ENCODE results near the gene PPP1R12C.

GRCh38 chr19:55076321-55076720, 41.1 kb downstream of the PPP1R12C start:
- TF ChIP-seq, protein P1, sequence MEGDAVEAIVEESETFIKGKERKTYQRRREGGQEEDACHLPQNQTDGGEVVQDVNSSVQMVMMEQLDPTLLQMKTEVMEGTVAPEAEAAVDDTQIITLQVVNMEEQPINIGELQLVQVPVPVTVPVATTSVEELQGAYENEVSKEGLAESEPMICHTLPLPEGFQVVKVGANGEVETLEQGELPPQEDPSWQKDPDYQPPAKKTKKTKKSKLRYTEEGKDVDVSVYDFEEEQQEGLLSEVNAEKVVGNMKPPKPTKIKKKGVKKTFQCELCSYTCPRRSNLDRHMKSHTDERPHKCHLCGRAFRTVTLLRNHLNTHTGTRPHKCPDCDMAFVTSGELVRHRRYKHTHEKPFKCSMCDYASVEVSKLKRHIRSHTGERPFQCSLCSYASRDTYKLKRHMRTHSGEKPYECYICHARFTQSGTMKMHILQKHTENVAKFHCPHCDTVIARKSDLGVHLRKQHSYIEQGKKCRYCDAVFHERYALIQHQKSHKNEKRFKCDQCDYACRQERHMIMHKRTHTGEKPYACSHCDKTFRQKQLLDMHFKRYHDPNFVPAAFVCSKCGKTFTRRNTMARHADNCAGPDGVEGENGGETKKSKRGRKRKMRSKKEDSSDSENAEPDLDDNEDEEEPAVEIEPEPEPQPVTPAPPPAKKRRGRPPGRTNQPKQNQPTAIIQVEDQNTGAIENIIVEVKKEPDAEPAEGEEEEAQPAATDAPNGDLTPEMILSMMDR (IDR thresholded peaks at IDR 0.05): no peak
- no peak for TF ChIP-seq ZFX (IDR thresholded peaks at IDR 0.05; ENCODE audit: borderline replicate concordance)
